ENCODE measurements around the gene ARHGAP8.

The ARHGAP8 gene

GRCh38 chr22:44838316-44839016 lies 86.1 kb downstream of the ARHGAP8 start:
- no peak for DNase-seq (ENCODE audit: low read depth, low spot score)
- no peak overlapping the region for H3K4me3 ChIP-seq (ENCODE audit: low read depth, low read length)
- TF ChIP-seq CTCF (IDR thresholded peaks at IDR 0.05; ENCODE audit: low read depth, low read length), result no peak
- in situ Hi-C loops (cut with HindIII; ENCODE audit: low sequenced_read_pairs), result no loop called here

- no peak overlapping the region for H3K4me3 ChIP-seq (ENCODE audit: low read depth, low read length)
- no peak for DNase-seq (ENCODE audit: low read depth, low spot score)
- in situ Hi-C loops (cut with HindIII; ENCODE audit: low sequenced_read_pairs), result no loop called here
- TF ChIP-seq CTCF (IDR thresholded peaks at IDR 0.05; ENCODE audit: low read depth, low read length), result no peak
Observed at GRCh38 chr22:44839061-44839460, 86.7 kb downstream of the ARHGAP8 start.

GRCh38 chr22:44839721-44840120 lies 87.3 kb downstream of the ARHGAP8 start:
- no peak for DNase-seq (ENCODE audit: low read depth, low spot score)
- no peak for TF ChIP-seq CTCF (IDR thresholded peaks at IDR 0.05; ENCODE audit: low read depth, low read length)
- in situ Hi-C loops (cut with HindIII; ENCODE audit: low sequenced_read_pairs), result no loop called here
- H3K4me3 ChIP-seq (ENCODE audit: low read depth, low read length), result no peak overlapping the region

- no peak for TF ChIP-seq CTCF (IDR thresholded peaks at IDR 0.05; ENCODE audit: low read depth, low read length)
- in situ Hi-C loops (cut with HindIII; ENCODE audit: low sequenced_read_pairs), result no loop called here
- H3K4me3 ChIP-seq (ENCODE audit: low read depth, low read length), result no peak overlapping the region
- no peak for DNase-seq (ENCODE audit: low read depth, low spot score)
Observed at GRCh38 chr22:44840611-44841322, 88.4 kb downstream of the ARHGAP8 start.

GRCh38 chr22:44842417-44842816 lies 90.0 kb downstream of the ARHGAP8 start:
- in situ Hi-C loops (cut with HindIII; ENCODE audit: low sequenced_read_pairs), result no loop called here
- no peak for TF ChIP-seq CTCF (IDR thresholded peaks at IDR 0.05; ENCODE audit: low read depth, low read length)

GRCh38 chr22:44845191-44845590 lies 92.8 kb downstream of the ARHGAP8 start:
- in situ Hi-C loops (cut with HindIII; ENCODE audit: low sequenced_read_pairs), result no loop called here
- no peak for TF ChIP-seq CTCF (IDR thresholded peaks at IDR 0.05; ENCODE audit: low read depth, low read length)
- DNase-seq (ENCODE audit: low read depth, low spot score), result no peak
- no peak overlapping the region for H3K4me3 ChIP-seq (ENCODE audit: low read depth, low read length)

More at GRCh38 chr22:44842417-44842816, 90.0 kb downstream of the ARHGAP8 start:
- no peak overlapping the region for H3K4me3 ChIP-seq (ENCODE audit: low read depth, low read length)
- DNase-seq (ENCODE audit: low read depth, low spot score), result no peak

Measured in astrocyte of the spinal cord (primary cell).